NCI-H2029 treated with DMSO at 0.1 percent for 48 hours (cell line): ENCODE results near the gene ARHGAP24.
"Not testable (repeated sequence)": the region's sequence is repeated elsewhere in the genome, so short reads cannot be mapped to it uniquely, and the experiment has no call there.

Experiments
- DNase-seq: peaks from one replicate; lab custom pipeline; 2025; lab: John Stamatoyannopoulos, UW

Gene ARHGAP24

GRCh38 chr4:85656759-85657505, 182.0 kb downstream of the ARHGAP24 start:
- DNase-seq = no peak

GRCh38 chr4:85658766-85659439, 184.0 kb downstream of the ARHGAP24 start:
- no peak for DNase-seq

- no peak for DNase-seq
Measured at GRCh38 chr4:85659610-85660218, 184.8 kb downstream of the ARHGAP24 start.

GRCh38 chr4:85666625-85667024, 191.7 kb downstream of the ARHGAP24 start:
- not testable (repeated sequence) for DNase-seq

- DNase-seq = no peak
Measured at GRCh38 chr4:85669204-85669603, 194.3 kb downstream of the ARHGAP24 start.

- DNase-seq = no peak
Measured at GRCh38 chr4:85669992-85670548, 195.1 kb downstream of the ARHGAP24 start.

- DNase-seq = no peak
Measured at GRCh38 chr4:85671120-85671519, 196.2 kb downstream of the ARHGAP24 start.

- no peak for DNase-seq
Measured at GRCh38 chr4:85672116-85672515, 197.2 kb downstream of the ARHGAP24 start.

- no peak for DNase-seq
Measured at GRCh38 chr4:85672959-85673358, 198.0 kb downstream of the ARHGAP24 start.

GRCh38 chr4:85673540-85673939, 198.6 kb downstream of the ARHGAP24 start:
- DNase-seq = no peak

GRCh38 chr4:85675076-85676049, 200.4 kb downstream of the ARHGAP24 start:
- DNase-seq = peak; percentile 84

- DNase-seq = peak; percentile 26
Measured at GRCh38 chr4:85676050-85676425, 201.1 kb downstream of the ARHGAP24 start.

- DNase-seq = peak; percentile 54
Measured at GRCh38 chr4:85676850-85677590, 202.1 kb downstream of the ARHGAP24 start.

GRCh38 chr4:85681221-85681657, 206.3 kb downstream of the ARHGAP24 start:
- no peak for DNase-seq

GRCh38 chr4:85681921-85682320, 207.0 kb downstream of the ARHGAP24 start:
- DNase-seq = no peak

GRCh38 chr4:85682391-85682790, 207.4 kb downstream of the ARHGAP24 start:
- no peak for DNase-seq

GRCh38 chr4:85684676-85685075, 209.7 kb downstream of the ARHGAP24 start:
- no peak for DNase-seq

GRCh38 chr4:85686398-85686797, 211.4 kb downstream of the ARHGAP24 start:
- no peak for DNase-seq

- DNase-seq = no peak
Measured at GRCh38 chr4:85688055-85688740, 213.2 kb downstream of the ARHGAP24 start.

- no peak for DNase-seq
Measured at GRCh38 chr4:85696661-85697060, 221.7 kb downstream of the ARHGAP24 start.
